ENCODE results near the gene CELF4.

- TF ChIP-seq POLR2A (IDR thresholded peaks at IDR 0.05; ENCODE audit: low read depth, low read length) = no peak
- no peak for TF ChIP-seq TAF1 (IDR thresholded peaks at IDR 0.05; ENCODE audit: low read depth, low read length)
- no peak for TF ChIP-seq POLR2AphosphoS5 (IDR thresholded peaks at IDR 0.05; ENCODE audit: low read depth, low read length)
- TF ChIP-seq SPI1 (IDR thresholded peaks at IDR 0.05; ENCODE audit: low read depth, low read length) = no peak
Measured at GRCh38 chr18:37426586-37426985, 139.0 kb downstream of the CELF4 start.

Data from GM12891 (cell line).